GM12801 (cell line): ENCODE data around the gene CDC25B.

Experiments used
- TF ChIP-seq, protein P1 (sequence below): IDR thresholded peaks from one replicate; pipeline ENCODE4 v1.5.1; 2011; ENCODE audit warnings: control low read depth; ENCODE audit not compliant: insufficient read length; ENCODE audit errors: extremely low read depth

CDC25B gene

DNA sequence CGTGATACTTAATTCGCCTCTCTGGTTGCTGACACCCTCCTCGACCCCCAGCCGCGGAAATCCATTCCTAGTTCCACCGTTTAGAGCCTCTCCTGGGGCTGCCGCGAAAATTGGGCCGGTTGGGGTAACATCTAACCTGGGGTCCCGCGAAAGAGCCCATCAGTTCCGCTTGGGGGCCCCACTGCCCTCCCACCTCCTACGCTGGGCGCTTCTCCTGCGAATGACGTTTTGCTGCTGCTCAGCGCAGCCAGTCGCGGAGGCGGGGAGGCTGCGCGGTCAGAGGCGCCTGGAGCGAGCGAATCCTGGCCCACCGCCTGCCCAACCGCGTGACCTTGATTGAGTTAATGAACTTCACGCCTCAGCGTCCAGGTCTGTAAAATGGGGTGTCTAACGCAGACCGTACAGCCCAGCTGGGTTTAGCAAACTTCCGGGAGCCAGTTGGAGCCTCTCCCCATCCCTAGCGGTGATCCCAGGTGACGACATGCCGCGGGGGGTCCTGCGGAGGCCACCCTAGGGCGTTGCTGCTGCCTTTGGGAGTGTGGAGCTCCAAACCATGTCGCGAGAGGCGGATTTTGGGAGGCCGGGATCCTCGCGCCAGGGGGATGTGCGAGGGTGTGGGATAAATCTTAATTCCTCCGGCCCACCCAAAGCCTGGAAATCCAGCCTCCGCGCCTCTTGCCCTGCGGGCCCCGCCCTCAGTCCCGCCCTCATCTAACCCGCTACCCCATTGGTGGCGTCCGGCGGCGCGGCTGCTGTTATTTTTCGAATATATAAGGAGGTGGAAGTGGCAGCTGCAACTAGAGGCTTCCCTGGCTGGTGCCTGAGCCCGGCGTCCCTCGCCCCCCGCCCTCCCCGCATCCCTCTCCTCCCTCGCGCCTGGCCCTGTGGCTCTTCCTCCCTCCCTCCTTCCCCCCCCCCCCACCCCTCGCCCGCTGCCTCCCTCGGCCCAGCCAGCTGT, at the start of gene CDC25B:
CDC25B (plus strand) TSS at position 800 of the 958 bp plus-strand sequence. CDS start 222 bp downstream, outside the sequence.
- TF ChIP-seq, protein P1, sequence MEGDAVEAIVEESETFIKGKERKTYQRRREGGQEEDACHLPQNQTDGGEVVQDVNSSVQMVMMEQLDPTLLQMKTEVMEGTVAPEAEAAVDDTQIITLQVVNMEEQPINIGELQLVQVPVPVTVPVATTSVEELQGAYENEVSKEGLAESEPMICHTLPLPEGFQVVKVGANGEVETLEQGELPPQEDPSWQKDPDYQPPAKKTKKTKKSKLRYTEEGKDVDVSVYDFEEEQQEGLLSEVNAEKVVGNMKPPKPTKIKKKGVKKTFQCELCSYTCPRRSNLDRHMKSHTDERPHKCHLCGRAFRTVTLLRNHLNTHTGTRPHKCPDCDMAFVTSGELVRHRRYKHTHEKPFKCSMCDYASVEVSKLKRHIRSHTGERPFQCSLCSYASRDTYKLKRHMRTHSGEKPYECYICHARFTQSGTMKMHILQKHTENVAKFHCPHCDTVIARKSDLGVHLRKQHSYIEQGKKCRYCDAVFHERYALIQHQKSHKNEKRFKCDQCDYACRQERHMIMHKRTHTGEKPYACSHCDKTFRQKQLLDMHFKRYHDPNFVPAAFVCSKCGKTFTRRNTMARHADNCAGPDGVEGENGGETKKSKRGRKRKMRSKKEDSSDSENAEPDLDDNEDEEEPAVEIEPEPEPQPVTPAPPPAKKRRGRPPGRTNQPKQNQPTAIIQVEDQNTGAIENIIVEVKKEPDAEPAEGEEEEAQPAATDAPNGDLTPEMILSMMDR = no peak

DNA sequence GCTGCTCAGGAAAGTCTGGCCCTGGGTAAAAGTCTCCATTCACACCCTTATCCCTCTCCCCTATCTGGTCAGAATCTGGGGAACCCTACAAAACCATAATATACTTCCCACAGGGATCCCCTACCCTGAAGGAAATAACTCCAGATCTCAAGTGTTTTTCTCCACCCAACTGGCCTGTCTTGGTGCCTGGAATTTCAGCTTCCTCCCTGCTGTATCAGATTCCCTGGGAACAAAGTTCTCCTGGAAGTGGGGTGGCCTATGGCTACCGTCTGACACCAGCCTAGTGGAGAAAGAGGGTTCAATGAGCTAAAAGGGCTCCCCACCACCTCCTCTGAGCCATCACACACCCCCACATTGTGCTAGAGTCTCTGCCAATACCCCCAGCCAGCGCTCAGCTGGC, 48.6 kb upstream of the CDC25B start:
- TF ChIP-seq, protein P1 = no peak

DNA sequence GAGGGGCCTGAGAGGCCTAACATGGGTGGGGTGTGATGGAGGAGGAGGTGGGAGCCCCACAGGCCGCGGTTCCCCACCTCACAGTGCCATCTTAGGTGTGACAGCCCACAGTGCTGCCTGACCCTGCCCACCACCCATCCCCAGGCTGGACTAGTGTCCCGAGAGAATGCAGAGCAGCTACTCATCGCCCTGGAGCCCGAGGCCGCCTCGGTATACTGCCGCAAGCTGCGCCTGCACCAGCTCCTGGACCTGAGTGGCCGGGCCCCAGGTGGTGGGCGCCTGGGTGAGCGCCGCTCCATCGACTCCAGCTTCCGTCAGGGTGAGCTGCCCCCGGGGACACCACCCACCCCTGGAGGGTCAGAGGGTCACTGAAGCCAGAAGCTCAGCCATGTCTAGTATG, 48.0 kb upstream of the CDC25B start:
- TF ChIP-seq, protein P1 = no peak

DNA sequence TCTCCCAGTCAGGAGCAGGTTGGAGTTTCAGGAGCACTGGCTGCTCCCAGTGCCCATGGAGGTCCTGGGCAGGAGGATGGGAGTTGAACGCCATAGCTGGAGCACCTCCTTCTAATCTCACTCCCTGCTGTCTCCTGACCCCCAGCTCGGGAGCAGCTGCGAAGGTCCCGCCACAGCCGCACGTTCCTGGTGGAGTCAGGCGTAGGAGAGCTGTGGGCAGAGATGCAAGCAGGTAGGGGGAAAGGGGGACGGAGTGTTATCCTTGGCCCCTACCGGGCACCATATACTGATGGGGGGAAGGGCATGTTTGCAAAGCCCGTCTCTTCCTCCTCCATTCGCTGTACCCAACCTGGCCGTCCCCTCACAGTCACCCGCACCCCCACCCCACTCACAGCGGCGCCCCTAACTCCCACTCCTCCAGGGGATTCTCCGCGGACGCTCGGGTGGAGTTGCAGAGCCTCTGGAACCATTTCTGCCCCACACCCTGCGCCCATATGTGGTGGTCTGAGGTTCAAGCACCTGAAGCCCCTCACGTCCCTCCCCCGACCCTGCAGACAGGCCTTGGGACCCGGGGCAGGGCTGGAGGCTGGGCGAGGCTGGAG, 46.9 kb upstream of the CDC25B start:
- TF ChIP-seq, protein P1 = no peak

DNA sequence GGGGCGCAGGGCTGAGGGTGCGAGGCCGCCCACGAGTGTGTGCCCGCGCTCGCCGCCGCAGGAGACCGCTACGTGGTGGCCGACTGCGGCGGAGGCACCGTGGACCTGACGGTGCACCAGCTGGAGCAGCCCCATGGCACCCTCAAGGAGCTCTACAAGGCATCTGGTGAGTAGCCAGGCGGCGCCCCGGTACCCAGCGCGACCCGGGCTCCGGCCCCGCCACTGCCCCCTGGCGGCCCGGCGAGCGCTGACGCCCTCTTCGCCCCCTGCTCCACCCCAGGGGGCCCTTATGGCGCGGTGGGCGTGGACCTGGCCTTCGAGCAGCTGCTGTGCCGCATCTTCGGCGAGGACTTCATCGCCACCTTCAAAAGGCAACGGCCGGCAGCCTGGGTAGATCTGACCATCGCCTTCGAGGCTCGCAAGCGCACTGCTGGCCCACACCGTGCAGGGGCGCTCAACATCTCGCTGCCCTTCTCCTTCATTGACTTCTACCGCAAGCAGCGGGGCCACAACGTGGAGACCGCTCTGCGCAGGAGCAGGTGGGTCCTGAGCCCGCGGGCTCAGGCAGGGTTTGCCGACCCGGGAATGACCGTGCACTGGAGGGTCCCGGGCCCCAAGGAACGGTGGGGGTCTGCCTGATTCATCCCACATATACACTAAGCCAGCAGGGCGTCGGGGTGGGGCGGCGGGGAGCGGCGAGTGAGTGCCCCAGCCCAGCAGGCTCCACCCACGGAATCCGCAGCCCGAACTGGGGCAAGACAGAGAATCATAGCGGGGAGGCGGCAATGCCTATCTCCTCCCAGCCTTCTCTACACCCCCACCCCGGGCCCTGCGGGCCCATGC, 46.2 kb upstream of the CDC25B start:
- TF ChIP-seq, protein P1 = no peak

DNA sequence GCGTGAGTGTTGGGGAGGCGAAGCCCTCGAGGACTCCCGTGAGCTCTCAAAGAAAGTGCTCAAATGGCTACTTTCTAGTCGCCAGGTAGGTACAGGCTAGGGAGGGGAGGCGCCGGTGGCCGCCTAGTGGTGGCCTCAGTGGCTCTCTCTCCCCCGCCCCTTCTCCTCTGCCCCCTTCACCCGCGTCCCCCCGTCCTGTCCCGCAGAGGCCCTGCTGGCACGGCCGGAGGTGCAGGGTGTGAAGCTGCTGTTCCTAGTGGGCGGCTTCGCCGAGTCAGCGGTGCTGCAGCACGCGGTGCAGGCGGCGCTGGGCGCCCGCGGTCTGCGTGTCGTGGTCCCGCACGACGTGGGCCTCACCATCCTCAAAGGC, 44.8 kb upstream of the CDC25B start:
- TF ChIP-seq, protein P1 = no peak
